HS-27A (cell line): Measurements from ENCODE around the gene TGM2.

Experiments used
- DNase-seq: peaks from one replicate; pipeline ENCODE4 v3.0.0-alpha.2; 2012; ENCODE audit warnings: low read depth, missing footprints

TGM2 gene

DNA sequence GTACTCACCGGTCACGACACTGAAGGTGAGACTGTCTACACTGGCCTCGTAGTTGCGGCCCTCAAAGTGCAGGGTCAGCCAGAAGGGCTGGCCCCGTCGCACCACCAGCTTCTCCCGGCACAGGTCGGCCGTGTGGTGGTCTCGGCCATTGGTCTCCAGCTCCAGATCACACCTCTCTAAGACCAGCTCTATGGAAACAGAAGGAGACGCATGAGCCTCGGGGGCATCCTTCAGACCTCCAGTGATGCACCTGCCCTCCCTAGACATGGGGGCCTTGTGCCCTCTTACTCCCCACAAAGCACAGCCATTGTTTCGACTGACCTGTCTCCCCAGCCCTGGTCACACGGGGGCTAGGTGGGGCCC lies 3.7 kb downstream of the TGM2 start:
- DNase-seq, result no peak

DNA sequence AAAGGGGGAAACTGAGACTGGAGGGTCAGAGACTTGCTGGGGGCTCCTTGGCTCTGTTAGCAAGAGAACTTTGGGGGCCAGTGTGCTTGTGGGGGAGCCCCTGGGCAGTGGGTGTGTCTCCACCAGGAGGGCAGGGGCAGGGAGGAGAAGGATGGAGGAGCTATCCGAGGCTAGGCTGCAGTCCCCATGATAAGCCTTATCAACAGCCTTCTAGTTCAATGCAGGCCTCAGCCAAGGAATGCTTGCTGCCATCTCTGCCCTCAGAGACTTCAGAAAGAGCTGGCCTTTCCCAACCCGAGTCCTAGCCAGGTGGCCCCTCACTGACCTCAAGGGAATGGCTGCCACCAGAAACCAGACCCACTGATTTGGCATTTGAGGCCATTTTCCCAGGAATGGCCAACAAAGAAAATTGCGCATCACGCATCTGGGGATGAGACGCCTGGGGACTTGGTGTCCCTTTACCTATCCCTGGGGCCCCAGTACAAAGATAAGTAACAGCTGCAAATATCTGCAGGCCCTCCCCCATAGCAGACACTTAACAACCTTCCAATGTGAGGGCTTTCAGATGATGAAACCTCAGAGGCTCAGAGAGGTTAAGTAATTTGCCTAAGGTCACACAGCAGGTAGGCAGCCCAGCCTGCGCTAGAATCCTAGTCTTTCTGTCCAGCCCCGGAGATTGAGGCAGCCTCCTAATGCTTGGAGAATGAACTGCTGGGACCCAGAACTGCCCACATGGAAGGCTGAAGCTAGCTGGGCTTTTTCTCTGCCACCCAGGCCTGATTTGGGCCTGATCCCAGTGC lies 4.9 kb downstream of the TGM2 start:
- no peak for DNase-seq

GRCh38 chr20:38159566-38159956 lies 5.5 kb downstream of the TGM2 start:
- no peak for DNase-seq

DNA sequence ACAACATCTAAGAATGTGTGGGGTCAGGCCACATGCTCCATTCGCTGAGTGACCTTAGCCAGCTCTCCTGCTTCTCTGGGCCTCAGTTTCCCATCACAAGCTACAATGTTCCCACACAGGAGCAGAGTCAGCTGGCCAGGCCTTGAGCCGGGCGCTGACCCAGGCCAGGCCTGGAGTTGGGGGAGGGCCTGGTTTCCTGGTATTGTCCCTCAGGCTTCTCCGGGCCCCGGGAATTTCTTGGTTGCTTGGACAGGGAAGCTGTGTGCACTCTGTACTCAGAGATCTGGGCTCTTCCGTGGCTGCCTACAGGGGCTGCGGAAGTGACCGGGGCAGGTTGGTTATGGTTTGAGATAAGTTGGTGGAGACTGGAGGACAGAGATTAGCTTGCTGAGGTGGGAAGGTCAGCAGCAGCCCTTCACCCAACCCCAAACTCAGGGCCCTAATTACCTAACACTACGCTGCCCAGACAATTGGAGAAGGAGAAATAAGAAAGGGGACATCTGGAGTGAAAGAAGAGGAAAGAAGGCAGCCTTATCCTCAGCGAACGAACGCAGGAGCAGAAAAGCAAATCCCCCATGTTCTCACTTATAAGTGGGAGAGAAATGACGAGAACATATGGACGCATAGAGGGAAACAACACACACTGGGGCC lies 6.2 kb downstream of the TGM2 start:
- DNase-seq, result no peak

- DNase-seq, result no peak
These were observed 7.2 kb downstream of the TGM2 start for GRCh38 chr20:38157635-38158495.

DNA sequence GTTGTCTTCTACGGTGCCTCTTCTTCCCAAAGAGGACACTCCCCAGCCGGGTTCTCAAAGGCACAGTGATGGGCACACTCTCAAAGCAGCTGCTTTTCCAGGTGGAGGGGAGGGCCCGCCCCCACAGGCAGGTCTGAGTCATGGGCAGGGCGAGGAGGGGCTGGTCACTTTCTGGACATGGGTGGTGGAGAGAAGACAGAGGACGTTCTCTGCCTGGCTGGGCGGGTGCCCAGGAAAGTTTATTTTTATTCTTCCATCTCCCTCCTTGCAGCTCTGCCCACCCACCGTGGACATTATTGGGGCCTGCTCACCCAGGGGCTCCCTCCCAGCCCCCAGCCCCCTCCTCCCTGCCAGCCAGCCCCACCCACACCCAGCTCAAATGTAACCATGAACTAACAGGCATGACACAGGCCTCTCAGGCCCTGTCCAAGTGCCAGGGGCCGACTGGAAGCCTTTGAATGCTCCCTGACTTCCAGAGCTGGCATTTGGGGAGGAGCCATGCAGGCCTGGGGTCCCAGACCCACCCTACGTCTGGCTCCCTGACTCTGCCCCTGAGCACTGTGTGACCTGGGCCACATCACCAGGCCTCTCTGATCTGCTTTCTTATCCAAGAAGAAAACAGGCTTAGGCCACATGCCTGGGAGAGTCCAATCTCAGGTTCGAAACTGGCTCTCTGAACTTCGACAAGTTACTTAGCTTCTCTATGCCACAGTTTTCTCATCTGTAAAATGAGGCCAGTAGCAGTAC lies 8.0 kb downstream of the TGM2 start:
- DNase-seq, result no peak

GRCh38 chr20:38156280-38156679 lies 8.8 kb downstream of the TGM2 start:
- DNase-seq, result no peak

GRCh38 chr20:38155811-38156210 lies 9.3 kb downstream of the TGM2 start:
- DNase-seq, result no peak

GRCh38 chr20:38153401-38153800 lies 11.7 kb downstream of the TGM2 start:
- DNase-seq, result no peak

DNA sequence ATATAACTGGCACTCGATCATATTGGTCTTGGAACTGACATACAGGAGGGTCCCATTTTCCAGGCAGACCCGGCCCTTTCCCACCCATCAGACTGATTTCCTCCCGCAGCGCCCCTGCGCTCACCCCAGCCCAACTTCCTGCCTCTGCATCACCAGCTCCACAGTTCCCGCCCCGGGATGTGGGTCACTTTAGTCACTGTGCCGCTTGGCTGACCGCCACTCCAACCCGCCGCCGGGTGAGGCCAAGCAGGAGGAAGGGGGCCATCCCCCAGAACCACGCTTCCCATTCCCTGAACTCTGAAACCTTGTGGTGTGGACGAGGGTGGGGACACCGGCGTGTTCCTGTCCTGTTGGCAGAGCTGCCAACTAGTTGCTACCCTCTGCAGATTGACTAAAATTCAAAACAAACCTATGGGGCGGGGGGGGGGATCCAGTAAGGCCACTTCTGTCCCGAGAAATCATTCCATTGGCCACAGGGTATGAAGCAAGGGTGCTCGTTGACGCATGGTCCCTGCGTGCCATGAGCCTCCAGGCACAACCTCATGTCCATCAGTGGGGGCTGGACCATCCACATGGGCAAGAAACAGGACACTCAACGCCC lies 12.3 kb downstream of the TGM2 start:
- peak; percentile 82 for DNase-seq

- DNase-seq, result no peak
These were observed 12.9 kb downstream of the TGM2 start for GRCh38 chr20:38152175-38152620.

DNA sequence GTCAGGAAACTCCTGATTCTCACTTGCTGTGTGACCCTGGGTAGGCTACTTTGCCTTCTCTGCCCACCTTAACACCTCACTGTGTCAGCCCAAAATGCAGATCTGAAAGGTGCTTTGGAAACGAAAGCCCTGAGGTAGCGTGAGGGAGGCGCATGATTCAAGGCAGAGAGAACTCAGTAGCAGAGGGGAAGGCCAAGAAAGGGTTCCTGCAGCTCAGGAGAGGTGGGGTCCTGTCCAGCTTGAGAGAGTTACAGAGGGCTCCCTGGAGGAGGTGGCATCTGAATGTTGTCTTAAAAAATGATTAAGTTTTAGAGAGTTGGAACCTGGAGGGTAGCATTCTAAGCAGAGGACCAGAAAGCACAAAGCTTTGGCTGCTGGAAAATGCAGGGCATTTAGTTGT lies 13.6 kb downstream of the TGM2 start:
- no peak for DNase-seq

DNA sequence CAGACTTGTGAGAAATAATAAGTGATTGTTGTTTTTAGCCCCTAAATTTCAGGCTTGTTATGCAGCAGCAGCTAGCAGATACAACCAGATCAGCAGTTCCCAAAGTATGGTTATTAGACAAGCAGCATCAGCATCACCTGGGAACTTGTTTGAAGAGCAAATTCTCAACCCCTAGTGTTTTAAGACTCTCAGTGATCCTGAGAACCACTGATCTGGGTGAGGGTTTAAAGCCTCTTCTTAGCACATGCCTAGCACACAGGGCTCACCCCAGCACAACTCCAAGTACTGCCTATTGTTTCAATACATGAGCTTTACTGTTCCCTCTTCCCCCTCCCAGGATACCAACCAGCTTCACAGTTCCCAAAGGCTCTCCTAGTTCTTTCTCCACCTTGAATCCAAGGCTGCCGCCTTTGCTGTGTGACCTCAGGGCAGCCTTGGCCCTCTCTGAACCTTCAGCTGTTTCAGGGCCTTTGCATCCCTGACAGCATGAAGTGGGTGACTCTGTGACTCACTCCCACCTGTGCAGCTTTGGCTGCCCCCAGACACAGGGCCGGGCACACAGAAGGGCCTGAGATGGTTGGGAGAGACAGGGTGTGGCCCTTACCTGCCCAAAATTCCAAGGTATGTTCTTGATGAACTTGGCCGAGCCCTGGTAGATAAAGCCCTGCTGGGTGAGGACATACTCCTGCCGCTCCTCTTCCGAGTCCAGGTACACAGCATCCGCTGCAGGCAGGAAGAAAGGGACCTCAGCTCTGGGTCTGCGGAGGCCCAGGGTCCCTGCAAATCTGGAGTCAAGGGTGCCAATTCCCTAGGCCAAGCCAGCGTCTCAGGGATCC lies 14.5 kb downstream of the TGM2 start:
- no peak for DNase-seq

DNA sequence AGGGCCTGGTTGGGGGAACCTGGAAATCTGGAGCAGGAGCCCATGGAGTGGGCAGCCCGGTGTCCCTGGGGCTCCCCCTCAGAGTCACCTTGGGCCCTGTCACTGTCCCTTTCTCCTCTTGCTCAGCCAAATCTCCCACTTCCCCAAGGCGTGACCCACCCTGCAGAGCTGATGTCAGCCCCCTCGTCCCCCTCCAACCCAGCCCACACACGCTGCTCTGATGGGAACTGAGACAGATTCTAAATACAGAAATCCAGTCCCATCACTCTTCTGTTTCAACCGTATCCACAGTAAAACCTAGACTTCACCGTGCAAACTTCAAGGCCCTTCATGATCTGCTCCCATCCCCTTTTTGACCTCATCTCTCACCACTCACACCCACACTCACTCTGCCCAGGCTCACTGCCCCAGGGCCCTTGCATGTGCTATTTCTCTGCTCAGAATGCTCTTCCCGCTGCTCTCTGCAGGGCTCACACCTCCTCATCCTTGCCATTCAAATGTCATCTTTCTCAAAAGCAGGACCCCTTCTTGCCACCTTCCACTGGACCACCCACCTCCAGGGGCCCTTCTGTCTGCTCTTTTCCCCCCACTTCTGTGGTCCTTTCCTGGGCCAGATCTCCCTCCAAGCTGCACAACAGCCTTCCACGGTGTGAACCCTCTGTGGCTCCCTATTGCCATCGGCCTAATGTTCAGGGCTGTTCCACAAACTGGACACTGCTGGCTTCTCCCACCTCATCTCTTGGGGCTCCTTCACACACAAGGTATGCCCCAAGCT lies 16.6 kb downstream of the TGM2 start:
- no peak for DNase-seq

- no peak for DNase-seq
These were observed 17.3 kb downstream of the TGM2 start for GRCh38 chr20:38147751-38148150.

DNA sequence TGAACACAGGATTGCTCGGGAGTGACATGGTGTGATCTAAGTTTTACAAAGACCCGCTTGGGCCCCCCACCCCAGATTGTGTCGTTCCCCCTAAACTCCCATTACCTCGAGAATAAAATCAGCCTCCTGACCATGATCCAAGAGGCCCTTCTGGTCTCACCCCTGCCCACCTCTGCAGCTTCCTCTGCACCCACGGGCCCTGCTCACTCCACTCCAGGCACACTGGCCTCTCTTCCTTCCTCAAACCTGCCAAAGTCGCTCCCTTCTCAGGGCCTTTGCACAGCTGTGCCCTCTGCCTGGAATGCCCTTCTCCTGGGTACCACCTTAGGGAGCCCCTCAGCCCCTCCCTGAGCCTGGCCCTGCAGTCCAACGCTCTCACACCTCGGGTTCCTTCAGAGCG lies 17.9 kb downstream of the TGM2 start:
- no peak for DNase-seq

DNA sequence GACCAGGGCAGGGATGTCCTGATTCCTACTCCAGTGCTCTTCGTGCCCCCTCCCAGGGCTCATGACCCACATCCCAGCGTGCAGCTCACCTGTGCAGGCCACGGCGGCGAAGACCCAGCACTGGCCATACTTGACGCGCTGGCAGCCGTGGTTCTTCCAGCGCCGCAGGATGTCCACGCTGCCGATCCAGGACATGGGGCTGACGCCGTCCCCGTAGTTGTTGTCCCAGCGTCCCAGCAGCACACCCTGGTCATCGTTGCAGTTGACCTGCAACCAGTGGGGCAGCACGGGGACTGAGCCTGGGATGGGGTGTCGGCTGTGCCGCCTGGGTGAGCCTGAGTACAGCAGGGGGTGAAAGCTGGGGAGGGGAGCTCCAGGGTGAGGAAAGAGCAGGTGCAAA lies 18.4 kb downstream of the TGM2 start:
- no peak for DNase-seq

DNA sequence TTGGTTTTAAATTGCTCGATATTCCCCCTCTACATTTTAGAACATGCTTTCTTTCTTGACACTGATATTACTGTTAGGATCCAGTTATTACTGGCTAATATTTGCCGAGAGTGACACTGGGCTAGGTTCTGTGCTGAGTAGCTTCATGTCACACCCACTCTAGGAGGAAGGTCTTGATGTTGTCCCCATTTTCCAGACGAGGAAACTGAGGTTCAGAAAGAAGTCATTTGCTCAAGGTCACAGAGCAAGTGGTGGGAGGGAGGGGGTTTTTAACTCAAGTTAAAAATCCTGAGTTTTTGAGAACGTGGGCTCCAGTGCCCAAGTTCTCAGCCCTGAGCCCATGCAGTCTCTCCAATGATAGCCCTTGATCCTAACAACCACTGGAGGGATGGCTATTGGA lies 18.9 kb downstream of the TGM2 start:
- DNase-seq, result no peak

GRCh38 chr20:38145729-38146075 lies 19.4 kb downstream of the TGM2 start:
- no peak for DNase-seq
